GM18873 (cell line): Measurements from ENCODE around the gene MFSD1.

Experiments used
- ATAC-seq: cut with Tn5 transposase; IDR thresholded peaks from one replicate; pipeline ENCODE4 v1.9.1; 2021; ENCODE audit warnings: mild to moderate bottlenecking, moderate library complexity, moderate number of reproducible peaks; ENCODE audit not compliant: unreplicated experiment, low FRiP score

The MFSD1 gene

GRCh38 chr3:158859362-158859761 is 57.5 kb downstream of the MFSD1 start:
- no peak for ATAC-seq

- no peak for ATAC-seq
Observed at GRCh38 chr3:158863247-158863646, 61.4 kb downstream of the MFSD1 start.

- no peak for ATAC-seq
Observed at GRCh38 chr3:158864492-158864891, 62.6 kb downstream of the MFSD1 start.

- no peak for ATAC-seq
Observed at GRCh38 chr3:158875700-158876099, 73.8 kb downstream of the MFSD1 start.
